HG03139 (cell line): Measurements from ENCODE around the gene DNM3.

Experiments used
- ATAC-seq: cut with Tn5 transposase; IDR thresholded peaks from one replicate; pipeline ENCODE4 v1.9.1; 2021; ENCODE audit not compliant: unreplicated experiment

The DNM3 gene

GRCh38 chr1:172219966-172220365 lies 378.7 kb downstream of the DNM3 start:
- ATAC-seq = no peak

- no peak for ATAC-seq
Observed at GRCh38 chr1:172220376-172220775, 379.1 kb downstream of the DNM3 start.

- no peak for ATAC-seq
Observed at GRCh38 chr1:172221436-172221835, 380.1 kb downstream of the DNM3 start.

- ATAC-seq = no peak
Observed at GRCh38 chr1:172224871-172225270, 383.6 kb downstream of the DNM3 start.

GRCh38 chr1:172229942-172230341 lies 388.6 kb downstream of the DNM3 start:
- ATAC-seq = no peak

GRCh38 chr1:172230526-172230925 lies 389.2 kb downstream of the DNM3 start:
- no peak for ATAC-seq

- no peak for ATAC-seq
Observed at GRCh38 chr1:172236958-172237357, 395.7 kb downstream of the DNM3 start.

GRCh38 chr1:172238158-172238557 lies 396.9 kb downstream of the DNM3 start:
- no peak for ATAC-seq

GRCh38 chr1:172238965-172239364 lies 397.7 kb downstream of the DNM3 start:
- ATAC-seq = no peak

GRCh38 chr1:172239901-172240300 lies 398.6 kb downstream of the DNM3 start:
- ATAC-seq = no peak

- ATAC-seq = no peak
Observed at GRCh38 chr1:172241540-172241939, 400.2 kb downstream of the DNM3 start.

- ATAC-seq = no peak
Observed at GRCh38 chr1:172244865-172245264, 403.6 kb downstream of the DNM3 start.

- no peak for ATAC-seq
Observed at GRCh38 chr1:172245788-172246187, 404.5 kb downstream of the DNM3 start.

- ATAC-seq = no peak
Observed at GRCh38 chr1:172246521-172247390, 405.5 kb downstream of the DNM3 start.

GRCh38 chr1:172251486-172251885 lies 410.2 kb downstream of the DNM3 start:
- ATAC-seq = no peak

- ATAC-seq = no peak
Observed at GRCh38 chr1:172252321-172252720, 411.0 kb downstream of the DNM3 start.

- ATAC-seq = no peak
Observed at GRCh38 chr1:172252958-172253357, 411.7 kb downstream of the DNM3 start.

- no peak for ATAC-seq
Observed at GRCh38 chr1:172254521-172255222, 413.4 kb downstream of the DNM3 start.

GRCh38 chr1:172255223-172255560 lies 413.9 kb downstream of the DNM3 start:
- no peak for ATAC-seq

GRCh38 chr1:172265905-172266304 lies 424.6 kb downstream of the DNM3 start:
- no peak for ATAC-seq

GRCh38 chr1:172266528-172267174 lies 425.4 kb downstream of the DNM3 start:
- no peak for ATAC-seq

GRCh38 chr1:172268237-172268636 lies 426.9 kb downstream of the DNM3 start:
- no peak for ATAC-seq
